AML-193 (cell line): ENCODE data around the gene GAGE12J.
"Not testable (repeated sequence)": the region's sequence is repeated elsewhere in the genome, so short reads cannot be mapped to it uniquely, and the experiment has no call there.

Source experiments
- DNase-seq, 2 experiments: peaks; one replicate each; lab custom pipeline; 2025; lab: John Stamatoyannopoulos, UW

GAGE12J gene

GRCh38 chrX:49321737-49322136 lies at the start of gene GAGE12J:
Gene GAGE12J, plus strand, starts transcription at chrX:49322037. Its CDS starts 1,157 bp downstream, at chrX:49323194.
- DNase-seq, result not testable (repeated sequence)

DNA sequence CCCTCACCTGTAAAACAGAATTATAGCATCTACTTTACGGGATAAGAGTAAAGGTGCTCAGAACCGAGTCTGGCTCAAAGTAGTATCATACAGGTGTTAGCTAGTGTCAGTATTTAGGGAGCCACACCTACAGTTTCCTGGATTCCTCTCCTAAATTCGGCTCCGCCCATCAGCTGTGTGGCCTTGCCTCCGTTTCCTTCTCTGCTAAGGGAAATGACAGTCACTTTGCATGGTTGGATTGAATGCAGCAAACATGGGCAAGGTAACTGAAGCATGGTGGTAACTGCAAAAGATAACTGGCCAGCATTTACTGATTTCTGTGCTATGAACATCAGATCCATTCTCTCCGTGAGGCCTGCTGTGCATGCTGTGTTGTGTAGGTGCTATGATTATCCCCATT lies 49.4 kb upstream of the GAGE12J start:
- DNase-seq, result no peak

DNA sequence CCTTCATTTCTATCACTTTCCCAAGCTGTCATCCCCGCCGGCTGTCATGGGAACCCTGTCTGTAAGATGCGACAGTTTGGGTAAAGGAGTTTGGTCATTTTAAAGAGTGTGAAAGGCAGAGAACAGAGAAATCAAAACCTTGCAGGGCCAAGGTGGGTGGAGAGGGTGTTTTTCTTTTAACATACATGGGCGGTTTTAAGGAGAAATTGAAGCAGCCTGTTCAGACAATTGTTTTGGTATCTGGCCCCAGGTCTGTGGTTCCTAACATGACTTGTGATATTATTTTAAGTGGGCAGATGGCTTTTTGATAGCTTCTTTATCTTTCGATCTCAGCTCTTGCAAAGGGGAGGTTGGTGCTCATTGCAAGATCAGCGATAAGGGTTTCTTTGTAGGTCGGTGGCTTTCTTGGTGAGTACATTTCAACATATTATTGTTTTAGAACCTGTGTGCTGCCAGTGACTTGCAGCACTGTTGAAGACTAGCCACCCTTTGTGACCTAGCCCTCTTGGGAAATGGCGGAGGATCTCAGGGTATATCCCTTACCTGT lies 48.6 kb upstream of the GAGE12J start:
- no peak for DNase-seq

- no peak for DNase-seq
Measured at GRCh38 chrX:49276207-49276606, 45.6 kb upstream of the GAGE12J start.

GRCh38 chrX:49276671-49277534 lies 44.9 kb upstream of the GAGE12J start:
- DNase-seq, result no peak

DNA sequence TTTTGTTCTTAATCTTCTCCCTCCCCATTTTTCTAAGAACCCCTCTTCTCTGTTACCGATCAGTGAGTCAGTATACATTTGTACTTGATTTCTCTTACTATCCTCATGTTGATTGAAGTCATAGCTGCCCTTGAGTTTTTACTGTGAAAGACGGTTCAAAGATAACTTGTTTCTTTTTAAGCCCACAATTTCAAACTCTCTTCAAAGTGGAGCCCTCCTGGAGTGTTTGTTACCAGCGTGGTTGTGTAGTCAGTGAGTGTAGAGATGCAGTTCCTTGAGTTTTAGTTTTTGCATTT lies 44.4 kb upstream of the GAGE12J start:
- no peak for DNase-seq

GRCh38 chrX:49278081-49278480 lies 43.8 kb upstream of the GAGE12J start:
- no peak for DNase-seq

- peak; percentile 0 to 6 for DNase-seq
Measured at GRCh38 chrX:49282647-49283011, 39.2 kb upstream of the GAGE12J start.

- DNase-seq, result no peak
Measured at GRCh38 chrX:49284212-49284611, 37.6 kb upstream of the GAGE12J start.

- no peak for DNase-seq
Measured at GRCh38 chrX:49286136-49286535, 35.7 kb upstream of the GAGE12J start.

GRCh38 chrX:49286581-49286980 lies 35.3 kb upstream of the GAGE12J start:
- no peak for DNase-seq

DNA sequence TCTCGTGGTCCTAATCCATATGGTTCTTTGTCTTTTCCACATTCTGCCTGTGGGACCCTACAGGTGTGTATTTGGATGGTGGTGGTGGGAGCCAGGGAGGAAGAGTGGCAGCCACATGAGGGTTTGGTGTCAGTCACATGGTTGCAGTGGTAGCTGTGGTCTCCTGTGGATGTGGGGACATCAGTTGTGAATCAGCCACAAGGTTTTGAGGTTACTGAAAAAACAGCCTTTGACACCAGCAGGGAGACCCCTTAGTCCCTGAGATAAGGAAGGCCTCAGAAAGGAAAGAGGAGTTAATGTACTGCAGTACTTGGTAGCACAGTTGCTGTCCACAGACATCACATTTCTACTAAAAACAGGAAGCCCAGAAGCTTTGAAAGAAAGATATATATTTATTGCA lies 34.2 kb upstream of the GAGE12J start:
- no peak for DNase-seq

GRCh38 chrX:49290215-49290614 lies 31.6 kb upstream of the GAGE12J start:
- no peak for DNase-seq

- peak; percentile 16 to 23 for DNase-seq
Measured at GRCh38 chrX:49291615-49292337, 30.1 kb upstream of the GAGE12J start.

- no peak for DNase-seq
Measured at GRCh38 chrX:49292400-49293362, 29.2 kb upstream of the GAGE12J start.

- not testable (repeated sequence) for DNase-seq
Measured at GRCh38 chrX:49299293-49299692, 22.5 kb upstream of the GAGE12J start.

DNA sequence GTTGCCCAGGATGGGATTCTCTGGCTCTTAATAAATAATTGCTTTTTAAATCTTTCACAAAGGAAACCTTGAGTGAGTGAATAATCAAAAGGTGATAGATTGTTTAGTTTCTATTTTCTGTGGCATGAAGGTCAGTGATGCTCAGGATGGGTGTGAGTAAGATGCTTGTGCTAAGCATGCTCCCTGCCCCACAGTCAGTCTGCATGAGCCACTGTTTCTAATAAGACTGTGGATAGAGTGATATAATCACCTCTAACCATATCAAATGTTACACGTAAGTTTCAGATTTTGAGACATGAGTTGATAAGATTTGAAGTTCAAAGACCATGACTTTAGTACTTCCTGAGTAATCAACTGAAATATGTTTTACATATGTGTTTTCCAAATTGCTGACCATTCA lies 21.1 kb upstream of the GAGE12J start:
- DNase-seq, result no peak

GRCh38 chrX:49303346-49303745 lies 18.5 kb upstream of the GAGE12J start, which contains the start of gene GAGE10:
Gene GAGE10, plus strand, starts transcription at chrX:49303646. Its CDS starts 1,214 bp downstream, at chrX:49304860.
- DNase-seq, result no peak

GRCh38 chrX:49307775-49308174 lies 14.1 kb upstream of the GAGE12J start:
- DNase-seq, result not testable (repeated sequence)

GRCh38 chrX:49308604-49309269 lies 13.1 kb upstream of the GAGE12J start:
- DNase-seq, result no peak

- DNase-seq, result no peak
Measured at GRCh38 chrX:49309401-49309981, 12.3 kb upstream of the GAGE12J start.
